ENCODE results near the gene JAK3. TPM values are rescaled to one million over a fixed set of nuclear protein-coding genes. Genes with fewer than 3 reads are reported as not detected.

The JAK3 gene
- total RNA-seq, 1 donor from 2014 or later: 28.1 TPM

GRCh38 chr19:17824339-17824738 lies 23.4 kb downstream of the JAK3 start:
- Histone ChIP-seq H3K27me3 (no peaks in the 10 kb centered on the region), H3K9me3 (no peaks in the 10 kb centered on the region), H3K36me3 (no peaks in the 10 kb centered on the region), H3K4me3 (no peak overlapping the region), H3K4me1 (no peaks in the 10 kb centered on the region), H3K27ac (no peak overlapping the region)
- TF ChIP-seq CTCF (IDR thresholded peaks at IDR 0.05): no peak
- intact Hi-C loops (cut with DNase I): no loop called here
- no peak for DNase-seq (ENCODE audit: low spot score in 2 of 2)

GRCh38 chr19:17821190-17821589 lies 26.6 kb downstream of the JAK3 start, which contains the start of gene INSL3:
Gene INSL3 (minus strand): TSS chr19:17821519. CDS start chr19:17821506, 13 bp downstream.
- no peak for DNase-seq (ENCODE audit: low spot score in 2 of 2)
- Histone ChIP-seq H3K4me3 (no peak within 1 kb of the TSS), H3K36me3 (no peaks in the 10 kb centered on the region), H3K27me3 (no peaks in the 10 kb centered on the region), H3K4me1 (no peaks in the 10 kb centered on the region), H3K9me3 (no peaks in the 10 kb centered on the region), H3K27ac (no peak within 1 kb of the TSS)
- TF ChIP-seq CTCF (IDR thresholded peaks at IDR 0.05): no peak
- intact Hi-C loops (cut with DNase I): no loop called here

GRCh38 chr19:17817668-17818363 lies 30.0 kb downstream of the JAK3 start:
- H3K4me3 ChIP-seq: no peak overlapping the region
- no peak for DNase-seq (ENCODE audit: low spot score in 2 of 2)
- no peaks in the 10 kb centered on the region for H3K27me3 ChIP-seq
- no peak for TF ChIP-seq CTCF (IDR thresholded peaks at IDR 0.05)
- intact Hi-C loops (cut with DNase I): no loop called here
- H3K27ac ChIP-seq: no peak overlapping the region
- H3K4me1 ChIP-seq: no peaks in the 10 kb centered on the region
- H3K36me3 ChIP-seq: no peaks in the 10 kb centered on the region
- no peaks in the 10 kb centered on the region for H3K9me3 ChIP-seq

GRCh38 chr19:17812099-17812498 lies 35.7 kb downstream of the JAK3 start:
- no peaks in the 10 kb centered on the region for H3K4me1 ChIP-seq
- TF ChIP-seq CTCF (IDR thresholded peaks at IDR 0.05): no peak
- H3K9me3 ChIP-seq: no peaks in the 10 kb centered on the region
- no peak for DNase-seq (ENCODE audit: low spot score in 2 of 2)
- no peak overlapping the region for H3K4me3 ChIP-seq
- no peaks in the 10 kb centered on the region for H3K36me3 ChIP-seq
- intact Hi-C loops (cut with DNase I): no loop called here
- H3K27me3 ChIP-seq: no peaks in the 10 kb centered on the region
- no peak overlapping the region for H3K27ac ChIP-seq

- Histone ChIP-seq H3K27ac (no peak overlapping the region), H3K27me3 (no peaks in the 10 kb centered on the region), H3K4me1 (no peaks in the 10 kb centered on the region), H3K4me3 (no peak overlapping the region), H3K9me3 (no peaks in the 10 kb centered on the region), H3K36me3 (no peaks in the 10 kb centered on the region)
- intact Hi-C loops (cut with DNase I): no loop called here
- no peak for DNase-seq (ENCODE audit: low spot score in 2 of 2)
- TF ChIP-seq CTCF (IDR thresholded peaks at IDR 0.05): no peak
Measured at GRCh38 chr19:17811681-17812080, 36.1 kb downstream of the JAK3 start.

All from ascending aorta (tissue), 2 donors.